ENCODE results near the gene DPH5.

DNA sequence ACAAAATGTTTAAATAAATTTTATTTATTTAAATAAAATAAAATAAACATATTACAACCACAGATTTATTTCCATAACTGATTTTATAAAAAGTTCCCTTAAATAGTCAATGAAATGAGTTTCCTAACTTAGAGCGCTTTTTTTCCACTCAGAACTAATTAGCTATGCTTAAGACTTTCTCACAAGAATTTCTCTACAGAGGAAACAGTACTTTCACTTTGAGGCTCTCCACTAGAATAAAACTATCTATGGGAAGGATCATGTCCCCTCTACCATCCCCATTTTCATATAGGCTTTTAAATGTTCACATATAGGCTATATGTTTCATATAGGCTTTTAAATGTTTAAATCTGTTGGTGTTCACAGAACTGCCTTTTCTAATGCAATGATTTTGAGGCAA is 40.0 kb upstream of the DPH5 start:
- TF ChIP-seq POLR2A (IDR thresholded peaks at IDR 0.05; ENCODE audit: extremely low read depth, insufficient read length) (no peak), MYC (IDR thresholded peaks at IDR 0.05; ENCODE audit: low read depth, low read length) (no peak)
- TF ChIP-seq, protein P1, sequence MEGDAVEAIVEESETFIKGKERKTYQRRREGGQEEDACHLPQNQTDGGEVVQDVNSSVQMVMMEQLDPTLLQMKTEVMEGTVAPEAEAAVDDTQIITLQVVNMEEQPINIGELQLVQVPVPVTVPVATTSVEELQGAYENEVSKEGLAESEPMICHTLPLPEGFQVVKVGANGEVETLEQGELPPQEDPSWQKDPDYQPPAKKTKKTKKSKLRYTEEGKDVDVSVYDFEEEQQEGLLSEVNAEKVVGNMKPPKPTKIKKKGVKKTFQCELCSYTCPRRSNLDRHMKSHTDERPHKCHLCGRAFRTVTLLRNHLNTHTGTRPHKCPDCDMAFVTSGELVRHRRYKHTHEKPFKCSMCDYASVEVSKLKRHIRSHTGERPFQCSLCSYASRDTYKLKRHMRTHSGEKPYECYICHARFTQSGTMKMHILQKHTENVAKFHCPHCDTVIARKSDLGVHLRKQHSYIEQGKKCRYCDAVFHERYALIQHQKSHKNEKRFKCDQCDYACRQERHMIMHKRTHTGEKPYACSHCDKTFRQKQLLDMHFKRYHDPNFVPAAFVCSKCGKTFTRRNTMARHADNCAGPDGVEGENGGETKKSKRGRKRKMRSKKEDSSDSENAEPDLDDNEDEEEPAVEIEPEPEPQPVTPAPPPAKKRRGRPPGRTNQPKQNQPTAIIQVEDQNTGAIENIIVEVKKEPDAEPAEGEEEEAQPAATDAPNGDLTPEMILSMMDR (IDR thresholded peaks at IDR 0.05; ENCODE audit: low read depth, low read length), result no peak
- TF ChIP-seq, protein P2, sequence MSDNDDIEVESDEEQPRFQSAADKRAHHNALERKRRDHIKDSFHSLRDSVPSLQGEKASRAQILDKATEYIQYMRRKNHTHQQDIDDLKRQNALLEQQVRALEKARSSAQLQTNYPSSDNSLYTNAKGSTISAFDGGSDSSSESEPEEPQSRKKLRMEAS (IDR thresholded peaks at IDR 0.05; ENCODE audit: low read depth, low read length), result no peak

All from NB4 (cell line).